Ovary (tissue), 3 donors: ENCODE measurements around the gene VPS41.

Experiments
- EP300 ChIP-seq: sonication (generic); formaldehyde crosslinking; IDR thresholded peaks from one replicate; pipeline ENCODE4 v1.6.1; 2017; ENCODE audit warnings: antibody characterized with exemption
- POLR2A ChIP-seq: fragments of 450-650 bp; IDR thresholded peaks from one replicate; pipeline ENCODE4 v1.6.1; 2017; ENCODE audit warnings: antibody characterized with exemption, mild to moderate bottlenecking, moderate library complexity
- TF ChIP-seq, protein P1 (sequence below), 3 donors: fragments of 450-650 bp in 2 of 3; fragments of 200-600 bp in 1 of 3; IDR thresholded peaks; one replicate each; pipeline versions ENCODE4 v1.5.1 to v1.8.0; 2016 to 2022; ENCODE audit warnings: antibody characterized with exemption in 3 of 3, mild to moderate bottlenecking in 1 of 3
- donor health status: DM: no; HTN: no; CAD: no.

- TF ChIP-seq, protein P1, sequence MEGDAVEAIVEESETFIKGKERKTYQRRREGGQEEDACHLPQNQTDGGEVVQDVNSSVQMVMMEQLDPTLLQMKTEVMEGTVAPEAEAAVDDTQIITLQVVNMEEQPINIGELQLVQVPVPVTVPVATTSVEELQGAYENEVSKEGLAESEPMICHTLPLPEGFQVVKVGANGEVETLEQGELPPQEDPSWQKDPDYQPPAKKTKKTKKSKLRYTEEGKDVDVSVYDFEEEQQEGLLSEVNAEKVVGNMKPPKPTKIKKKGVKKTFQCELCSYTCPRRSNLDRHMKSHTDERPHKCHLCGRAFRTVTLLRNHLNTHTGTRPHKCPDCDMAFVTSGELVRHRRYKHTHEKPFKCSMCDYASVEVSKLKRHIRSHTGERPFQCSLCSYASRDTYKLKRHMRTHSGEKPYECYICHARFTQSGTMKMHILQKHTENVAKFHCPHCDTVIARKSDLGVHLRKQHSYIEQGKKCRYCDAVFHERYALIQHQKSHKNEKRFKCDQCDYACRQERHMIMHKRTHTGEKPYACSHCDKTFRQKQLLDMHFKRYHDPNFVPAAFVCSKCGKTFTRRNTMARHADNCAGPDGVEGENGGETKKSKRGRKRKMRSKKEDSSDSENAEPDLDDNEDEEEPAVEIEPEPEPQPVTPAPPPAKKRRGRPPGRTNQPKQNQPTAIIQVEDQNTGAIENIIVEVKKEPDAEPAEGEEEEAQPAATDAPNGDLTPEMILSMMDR (IDR thresholded peaks at IDR 0.05), result no peak
- TF ChIP-seq POLR2A (no peak), EP300 (no peak)
Measured at GRCh38 chr7:38760226-38760625, 148.8 kb downstream of the VPS41 start.
